IPS-NIHi11 (cell line): Measurements from ENCODE around the gene PDILT.

Experiments used
- DNase-seq: peaks from one replicate; pipeline ENCODE4 v3.0.0; 2012; ENCODE audit warnings: mixed read lengths, low spot score

PDILT gene

GRCh38 chr16:20359997-20360396 is 44.5 kb downstream of the PDILT start:
- DNase-seq: peak; percentile 59

DNA sequence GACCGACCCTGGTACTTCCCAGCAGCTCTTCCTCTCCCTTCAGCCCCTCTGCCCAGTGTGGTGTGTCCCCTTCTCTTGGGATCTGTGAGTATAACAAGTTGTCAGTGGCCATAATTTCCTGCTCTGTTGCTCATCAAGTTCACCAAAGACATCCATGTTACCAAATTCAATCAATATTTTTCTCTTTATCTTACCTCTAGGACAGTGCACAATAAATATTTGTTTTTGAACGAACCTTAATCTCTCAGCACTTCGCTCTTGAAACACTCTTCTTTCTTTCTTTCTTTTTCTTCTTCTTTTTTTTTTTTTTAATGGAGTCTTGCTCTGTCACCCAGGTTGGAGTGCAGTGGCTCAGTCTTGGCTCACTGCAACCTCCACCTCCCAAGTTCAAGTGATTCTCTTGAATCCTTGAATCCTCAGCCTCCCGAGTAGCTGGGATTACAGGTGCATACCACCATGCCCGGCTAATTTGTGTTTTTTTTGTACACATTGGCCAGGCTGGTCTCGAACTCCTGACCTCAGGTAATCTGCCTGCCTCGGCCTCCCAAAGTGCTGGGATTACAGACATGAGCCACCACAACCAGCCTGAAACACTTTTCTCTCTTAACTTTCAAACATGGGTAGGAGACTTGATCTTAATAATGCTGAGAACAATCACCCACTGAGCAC is 49.3 kb downstream of the PDILT start:
- no peak for DNase-seq

GRCh38 chr16:20353379-20353778 is 51.2 kb downstream of the PDILT start:
- DNase-seq: no peak

- DNase-seq: no peak
Measured at GRCh38 chr16:20352615-20353014, 51.9 kb downstream of the PDILT start, which contains the start of gene UMOD. Gene UMOD, minus strand, starts transcription at chr16:20352715. Its CDS starts 1,978 bp downstream, at chr16:20350737.

DNA sequence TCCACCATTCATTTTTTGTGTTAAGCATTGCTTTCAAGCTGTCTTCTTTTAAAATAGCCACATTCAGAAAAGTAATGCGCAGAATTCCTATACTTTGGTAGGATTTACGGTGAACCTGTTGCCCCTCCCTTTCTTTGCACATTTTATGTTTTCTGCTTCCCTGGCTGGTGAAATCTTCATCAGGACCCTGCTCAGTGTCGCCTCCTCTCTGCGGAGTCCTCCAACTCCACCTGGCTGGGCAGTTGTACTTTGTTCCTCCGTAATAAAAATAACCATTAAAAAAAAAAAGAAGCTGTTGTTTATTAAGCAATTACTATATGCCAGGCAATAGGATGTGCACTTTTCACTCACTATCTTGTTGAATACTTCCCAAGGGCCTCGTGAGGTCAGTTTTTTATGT is 54.9 kb downstream of the PDILT start:
- DNase-seq: peak; percentile 26

GRCh38 chr16:20348365-20349185 is 56.0 kb downstream of the PDILT start:
- peak; percentile 82 for DNase-seq

- DNase-seq: no peak
Measured at GRCh38 chr16:20347666-20348364, 56.7 kb downstream of the PDILT start.

DNA sequence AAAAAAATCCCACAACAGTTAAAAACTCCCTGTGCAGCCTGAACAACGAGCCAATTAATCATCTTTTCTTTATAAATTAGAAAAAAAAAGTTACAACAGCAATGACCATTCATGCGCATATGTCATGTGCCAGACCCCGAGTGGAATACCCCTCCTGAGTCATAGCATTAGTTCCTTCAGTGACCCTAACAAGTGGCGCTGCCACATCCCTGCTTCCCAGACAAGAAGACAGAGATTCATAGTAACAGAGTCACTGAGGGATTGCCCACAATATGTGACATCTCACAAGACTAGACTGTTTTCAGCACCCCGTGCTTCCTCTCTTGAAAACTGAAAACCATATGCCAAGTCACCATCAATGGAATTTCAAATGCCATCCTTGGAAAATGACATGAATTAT is 59.9 kb downstream of the PDILT start:
- DNase-seq: no peak

- no peak for DNase-seq
Measured at GRCh38 chr16:20339744-20340143, 64.8 kb downstream of the PDILT start.

GRCh38 chr16:20336955-20337354 is 67.6 kb downstream of the PDILT start:
- DNase-seq: no peak

- DNase-seq: no peak
Measured at GRCh38 chr16:20334396-20334795, 70.1 kb downstream of the PDILT start.

GRCh38 chr16:20333120-20333519 is 71.4 kb downstream of the PDILT start:
- DNase-seq: no peak

DNA sequence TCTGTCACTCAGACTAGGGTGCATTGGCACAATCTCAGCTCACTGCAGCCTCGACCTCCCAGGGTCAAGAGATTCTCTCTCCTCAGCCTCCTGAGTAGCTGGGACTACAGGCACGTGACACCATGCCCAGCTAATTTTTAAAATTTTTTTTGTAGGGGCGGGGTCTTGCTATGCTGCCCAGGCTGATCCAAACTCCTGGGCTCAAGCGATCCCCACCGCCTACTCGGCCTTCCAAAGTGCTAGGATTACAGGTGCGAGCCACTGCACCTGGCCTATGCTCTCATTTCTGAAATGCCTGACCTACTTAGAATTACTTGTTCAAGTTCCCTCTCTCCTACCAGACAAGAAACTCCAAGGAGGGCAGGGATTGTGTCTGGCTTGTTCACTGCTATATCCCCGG is 72.1 kb downstream of the PDILT start:
- DNase-seq: no peak

GRCh38 chr16:20331635-20332034 is 72.9 kb downstream of the PDILT start:
- no peak for DNase-seq

DNA sequence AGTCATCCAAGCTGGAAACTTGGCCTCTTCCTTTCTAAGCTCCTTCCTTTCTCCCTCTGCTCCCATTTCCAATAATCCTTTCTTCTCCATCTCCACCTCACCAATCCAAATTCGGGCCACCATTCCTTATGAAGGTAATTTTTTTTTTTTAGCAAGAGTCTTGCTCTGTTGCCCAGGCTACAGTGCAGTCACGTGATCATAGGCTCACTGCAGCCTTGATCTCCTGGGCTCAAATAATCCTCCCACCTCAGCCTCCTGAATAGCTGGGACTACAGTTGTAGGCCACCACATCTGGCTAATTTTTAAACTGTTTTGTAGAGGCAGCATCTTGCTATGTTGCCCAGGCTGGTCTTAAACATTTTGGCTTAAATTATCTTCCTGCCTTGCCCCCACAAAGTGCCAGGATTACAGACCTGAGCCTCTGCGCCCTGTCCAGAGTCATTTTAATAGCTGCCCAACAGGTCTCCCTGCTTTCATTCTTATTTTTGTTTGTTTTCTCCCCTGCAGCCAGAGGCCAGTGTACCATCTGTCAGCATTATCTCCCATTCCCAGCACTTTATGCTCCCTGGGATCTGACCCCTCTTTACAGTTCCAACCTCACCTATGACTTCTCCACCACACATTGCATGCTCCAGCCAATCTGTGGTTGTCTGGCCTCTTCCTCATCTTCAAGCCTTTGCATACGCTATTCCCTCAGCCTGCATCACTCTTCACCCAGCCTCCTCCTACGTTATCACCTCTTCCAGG is 75.0 kb downstream of the PDILT start:
- no peak for DNase-seq

DNA sequence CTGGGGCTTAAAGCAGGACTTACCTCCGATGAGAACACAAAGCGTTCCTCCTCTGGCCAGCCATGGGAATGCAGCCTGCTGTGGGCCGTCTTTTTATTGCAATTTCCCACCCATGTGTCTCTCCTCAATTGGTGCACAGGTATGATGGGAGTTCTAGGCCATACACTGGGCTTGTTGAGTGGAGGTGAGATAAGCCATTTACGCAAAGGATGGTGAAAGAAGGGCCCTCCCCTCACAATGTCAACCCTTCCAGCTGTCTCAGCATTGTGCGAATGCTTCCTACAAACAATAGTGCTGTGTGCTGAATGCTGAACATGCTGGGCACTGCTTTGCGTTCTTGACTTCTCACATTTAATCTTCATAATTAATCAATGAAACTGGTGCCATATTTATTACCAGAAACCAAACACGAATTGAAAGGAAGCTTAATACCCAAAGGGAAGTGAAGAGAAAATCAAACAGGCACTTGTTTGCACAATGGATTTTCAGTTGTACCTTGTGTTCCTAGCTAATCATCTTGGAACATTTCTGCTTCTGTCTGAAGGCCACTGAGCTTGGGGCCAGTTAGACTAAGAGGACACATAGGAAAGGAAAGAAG is 77.0 kb downstream of the PDILT start, which contains the start of gene GP2:
TSS of gene GP2 (minus strand) at position 70 of the 598 bp plus-strand sequence. CDS start 1,082 bp downstream, outside the sequence.
- DNase-seq: peak; percentile 26

DNA sequence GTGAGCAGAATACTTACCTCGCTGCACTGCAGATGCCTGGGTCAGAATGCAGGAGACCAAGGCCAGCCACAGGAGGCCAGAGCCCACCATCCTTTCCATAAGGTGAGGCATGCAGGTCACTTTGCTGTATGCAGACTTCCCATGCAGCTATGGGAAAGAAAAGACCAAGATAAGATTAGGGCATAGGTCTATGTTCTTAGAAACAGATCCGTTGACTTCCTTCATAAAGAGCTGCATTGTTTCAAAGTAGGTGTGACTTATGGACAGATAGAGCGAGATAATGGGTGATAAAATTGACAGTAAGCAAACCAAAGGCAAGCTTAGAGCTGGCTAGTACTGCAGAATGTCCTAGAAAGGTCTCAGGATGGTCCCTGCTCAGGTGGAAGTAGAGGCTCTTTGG is 78.2 kb downstream of the PDILT start:
- no peak for DNase-seq

DNA sequence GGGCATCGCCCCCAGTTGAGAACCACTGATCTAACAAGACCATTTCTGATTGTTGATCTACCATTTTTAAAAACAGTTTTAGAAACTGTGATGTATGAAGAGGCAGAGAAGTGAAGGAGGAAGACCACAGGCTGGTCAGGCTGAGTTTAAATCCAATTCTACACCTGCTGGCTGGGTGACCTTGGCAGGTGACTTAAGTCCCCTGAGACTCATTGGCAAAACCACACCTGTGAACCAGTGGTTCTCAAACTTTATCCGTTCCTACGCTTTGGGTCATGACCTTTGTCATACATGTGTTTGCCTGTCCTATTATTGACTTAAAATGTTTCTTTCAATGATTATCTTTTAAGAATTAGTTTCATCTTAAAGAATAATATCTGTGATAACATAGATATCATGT is 79.5 kb downstream of the PDILT start:
- DNase-seq: no peak

GRCh38 chr16:20323591-20324117 is 80.9 kb downstream of the PDILT start:
- no peak for DNase-seq

DNA sequence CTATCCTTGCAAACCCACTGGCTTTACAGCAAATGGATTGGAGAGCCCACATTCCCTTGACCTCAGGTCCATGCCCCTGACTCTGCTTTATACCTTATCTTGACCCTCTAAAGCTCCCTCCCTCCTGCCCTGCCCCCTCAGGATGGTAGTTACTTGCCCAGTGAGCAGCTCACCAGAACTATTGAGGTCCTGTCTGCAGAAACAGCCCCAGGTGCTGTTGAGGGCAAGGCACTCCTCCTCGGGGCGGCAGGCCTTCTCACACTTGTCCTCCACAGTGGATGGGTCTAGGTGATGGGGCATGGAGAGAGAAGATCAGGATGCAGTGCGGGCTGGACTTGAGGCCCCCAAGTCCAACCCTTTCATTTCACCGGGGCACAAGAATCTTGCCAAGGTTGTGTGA is 81.8 kb downstream of the PDILT start:
- DNase-seq: no peak

DNA sequence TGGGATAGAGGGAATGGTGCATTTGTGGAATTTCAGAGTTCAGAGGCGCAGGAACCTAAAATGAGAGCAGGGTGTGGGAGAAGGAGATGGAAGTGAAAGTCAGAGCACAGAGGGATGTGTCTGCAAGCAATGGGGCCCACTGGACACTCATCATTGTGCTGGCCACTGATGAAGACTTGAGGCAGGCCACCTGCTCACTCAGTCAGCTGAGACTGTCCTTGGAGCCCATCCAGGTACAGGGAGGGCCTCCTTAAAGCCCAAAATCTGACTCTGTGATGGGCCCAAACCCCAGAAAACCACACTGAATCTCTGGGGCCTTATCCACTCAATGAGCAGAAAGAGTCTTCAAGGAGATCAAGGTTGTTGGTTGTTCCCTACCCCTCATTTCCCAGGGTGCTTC is 82.9 kb downstream of the PDILT start:
- no peak for DNase-seq
